ELR (cell line): ENCODE results near the gene OAF.

Experiments used
- DNase-seq: peaks from one replicate; pipeline ENCODE4 v3.0.0-alpha.2; 2015; ENCODE audit warnings: low read depth

Gene OAF

GRCh38 chr11:120205596-120206161, 5.2 kb upstream of the OAF start:
- DNase-seq = peak; percentile 90

GRCh38 chr11:120207512-120207911, 3.3 kb upstream of the OAF start:
- no peak for DNase-seq

- DNase-seq = no peak
Measured at GRCh38 chr11:120208001-120208441, 2.8 kb upstream of the OAF start.

GRCh38 chr11:120208777-120209176, 2.1 kb upstream of the OAF start:
- peak; percentile 94 for DNase-seq

- DNase-seq = peak; percentile 27
Measured at GRCh38 chr11:120209746-120210625, 846 bp upstream of the OAF start.

GRCh38 chr11:120211522-120212258, 858 bp downstream of the OAF start:
- no peak for DNase-seq

GRCh38 chr11:120212259-120212878, 1.5 kb downstream of the OAF start:
- peak; percentile 69 for DNase-seq

GRCh38 chr11:120212926-120213325, 2.1 kb downstream of the OAF start:
- peak; percentile 10 for DNase-seq

GRCh38 chr11:120214581-120214980, 3.7 kb downstream of the OAF start:
- DNase-seq = no peak

- DNase-seq = peak; percentile 83
Measured at GRCh38 chr11:120215634-120216033, 4.8 kb downstream of the OAF start.

GRCh38 chr11:120216426-120217102, 5.7 kb downstream of the OAF start:
- no peak for DNase-seq

GRCh38 chr11:120217526-120217925, 6.7 kb downstream of the OAF start:
- DNase-seq = no peak

- DNase-seq = no peak
Measured at GRCh38 chr11:120217941-120218694, 7.3 kb downstream of the OAF start.

- no peak for DNase-seq
Measured at GRCh38 chr11:120218695-120219033, 7.8 kb downstream of the OAF start.

GRCh38 chr11:120219232-120219937, 8.6 kb downstream of the OAF start:
- no peak for DNase-seq

- DNase-seq = no peak
Measured at GRCh38 chr11:120219938-120220746, 9.3 kb downstream of the OAF start.

- DNase-seq = no peak
Measured at GRCh38 chr11:120220747-120221037, 9.9 kb downstream of the OAF start.

GRCh38 chr11:120221115-120221752, 10.4 kb downstream of the OAF start:
- DNase-seq = no peak

- DNase-seq = no peak
Measured at GRCh38 chr11:120222916-120223315, 12.1 kb downstream of the OAF start.
